Endothelial cell of umbilical vein (primary cell): ENCODE results near the gene CDH3. TPM values are rescaled to one million over a fixed set of nuclear protein-coding genes. Genes with fewer than 3 reads are reported as not detected.

Experiments
- BruUV-seq: library from RNA; stranded (reverse); fragments of 400-500 nt; replicated peaks from 2 replicates; lab custom pipeline; 2021; lab: Mats Ljungman, UMichigan
- CTCF ChIA-PET: fragments of 300-600, 350-600 bp; sonication (Branson Sonifier 250); formaldehyde crosslinking; loops from one replicate; lab custom pipeline; 2021; ENCODE audit warnings: antibody characterized with exemption, inconsistent platforms; lab: Charles Lee
- POLR2A ChIA-PET: fragments of 300-600, 350-600 bp; sonication (Branson Sonifier 250); formaldehyde crosslinking; loops from one replicate; lab custom pipeline; 2021; ENCODE audit warnings: antibody characterized with exemption, inconsistent platforms; lab: Charles Lee
- DNase-seq: peaks from one replicate; pipeline ENCODE4 v3.0.0-alpha.2; 2011; ENCODE audit warnings: low read depth, low spot score
- FAIRE-seq: peaks from 2 replicates; lab custom pipeline; 2011; peaks lifted over from hg19 to GRCh38; lab: Jason Lieb, UNC
- H2AFZ ChIP-seq: 2 replicates; pipeline ENCODE4 v1.6.0; 2012; ENCODE audit warnings: low read depth, low read length, control low read depth, inconsistent platforms
- H3K27ac ChIP-seq: 2 replicates; pipeline ENCODE4 v1.5.1; 2011; ENCODE audit warnings: low read depth, mild to moderate bottlenecking, control low read depth, low read length, moderate library complexity; ENCODE audit not compliant: insufficient read depth
- H3K27me3 ChIP-seq, 2 experiments: 2 replicates each; pipeline versions ENCODE4 v1.6.0 to v1.6.1; 2011; ENCODE audit warnings: low read length in 2 of 2, mixed read lengths in 1 of 2; ENCODE audit not compliant: control insufficient read depth in 2 of 2, insufficient read depth in 2 of 2
- H3K36me3 ChIP-seq, 2 experiments: 2 replicates in 1 of 2; 3 replicates in 1 of 2; pipeline ENCODE4 v1.5.1; 2011; ENCODE audit warnings: low read length in 2 of 2, mild to moderate bottlenecking in 1 of 2, moderate library complexity in 1 of 2; ENCODE audit not compliant: control insufficient read depth in 2 of 2, insufficient read depth in 2 of 2; ENCODE audit errors: extremely low read depth in 1 of 2
- H3K4me1 ChIP-seq: 3 replicates; pipeline ENCODE4 v1.5.1; 2011; ENCODE audit warnings: mild to moderate bottlenecking, low read length; ENCODE audit not compliant: control insufficient read depth, insufficient read depth; ENCODE audit errors: extremely low read depth
- H3K4me2 ChIP-seq: 2 replicates; pipeline ENCODE4 v1.6.1; 2011; ENCODE audit warnings: low read length, control low read depth, mixed read lengths; ENCODE audit not compliant: insufficient read depth
- H3K4me3 ChIP-seq, 3 experiments: fragments of 200-600 bp in 1 of 3; sonication (generic), shearing (Covaris generic) in 1 of 3; replicated peaks in 1 of 3; 2 replicates each; pipeline ENCODE4 v1.5.1; 2011 to 2016; ENCODE audit warnings: control low read depth in 3 of 3, low read length in 3 of 3, mild to moderate bottlenecking in 2 of 3, inconsistent platforms in 1 of 3, low read depth in 1 of 3, moderate library complexity in 1 of 3; ENCODE audit not compliant: insufficient read depth in 1 of 3
- H3K79me2 ChIP-seq: 2 replicates; pipeline ENCODE4 v1.6.0; 2012; ENCODE audit warnings: low read length, inconsistent platforms; ENCODE audit not compliant: control insufficient read depth, insufficient read depth
- H3K9ac ChIP-seq: replicated peaks from 2 replicates; pipeline ENCODE3; 2011; ENCODE audit warnings: low read length, control low read depth; ENCODE audit not compliant: insufficient read depth; ENCODE audit errors: extremely low read depth
- H3K9me1 ChIP-seq: replicated peaks from 3 replicates; pipeline ENCODE4 v1.6.0; 2011; ENCODE audit warnings: mild to moderate bottlenecking, low read length; ENCODE audit not compliant: control insufficient read depth, insufficient read depth; ENCODE audit errors: extremely low read depth
- H3K9me3 ChIP-seq: replicated peaks from 2 replicates; pipeline ENCODE4 v1.5.1; 2012; ENCODE audit warnings: low read length, inconsistent platforms; ENCODE audit not compliant: control insufficient read depth, insufficient read depth
- H4K20me1 ChIP-seq: replicated peaks from 2 replicates; pipeline ENCODE3; 2011; ENCODE audit warnings: mild to moderate bottlenecking, low read length; ENCODE audit not compliant: control insufficient read depth, insufficient read depth; ENCODE audit errors: extremely low read depth
- CTCF ChIP-seq, 2 donors: IDR thresholded peaks; 1 replicate in 1 of 2; 2 replicates in 1 of 2; pipeline ENCODE4 v1.5.1; 2011; ENCODE audit warnings: low read length in 2 of 2, mild to moderate bottlenecking in 2 of 2, moderate library complexity in 2 of 2, control low read depth in 1 of 2, inconsistent platforms in 1 of 2, low read depth in 1 of 2; ENCODE audit not compliant: insufficient read depth in 1 of 2; ENCODE audit errors: extremely low read depth in 1 of 2
- EZH2 ChIP-seq: IDR thresholded peaks from 2 replicates; pipeline ENCODE4 v1.6.1; 2012; ENCODE audit warnings: borderline replicate concordance, low read depth, mild to moderate bottlenecking, moderate library complexity, low read length, inconsistent platforms; ENCODE audit not compliant: severe bottlenecking
- GATA2 ChIP-seq: IDR thresholded peaks from 2 replicates; pipeline ENCODE4 v1.7.0; 2011; ENCODE audit warnings: low read depth, mild to moderate bottlenecking, moderate library complexity, mixed read lengths, low read length; ENCODE audit not compliant: insufficient read length, insufficient read depth
- MAX ChIP-seq: IDR thresholded peaks from 2 replicates; pipeline ENCODE4 v1.6.1; 2011; ENCODE audit not compliant: insufficient read depth, insufficient read length
- MYC ChIP-seq: IDR thresholded peaks from one replicate; pipeline ENCODE4 v1.6.1; 2011; ENCODE audit warnings: mild to moderate bottlenecking, low read depth, low read length
- POLR2A ChIP-seq: IDR thresholded peaks from 2 replicates; pipeline ENCODE4 v1.6.1; 2012; ENCODE audit warnings: low read depth, mild to moderate bottlenecking, control low read depth, low read length
- POLR2AphosphoS5 ChIP-seq: IDR thresholded peaks from 2 replicates; pipeline ENCODE4 v1.6.1; 2012; ENCODE audit warnings: low read depth, mild to moderate bottlenecking, control low read depth, low read length, moderate library complexity; ENCODE audit not compliant: insufficient read depth
- dilution Hi-C: fragments of 300-500 bp; cut with MboI; formaldehyde crosslinking; loops from one replicate; pipeline ENCODE4 v1.15.0; 2019; ENCODE audit warnings: low sequenced_read_pairs; ENCODE audit not compliant: extremely low pct_ligation_motif_present
- intact Hi-C: fragments of 100-400 bp; cut with micrococcal nuclease; formaldehyde crosslinking; loops from one replicate; pipeline ENCODE4 v1.10.0; 2022
- polyA plus RNA-seq, 4 experiments: library from polyadenylated mRNA; depleted of rRNA in 3 of 4; stranded (reverse) in 3 of 4; unstranded in 1 of 4; fragments of >200 nt; gene quantifications; 2 replicates each; pipeline versions ENCODE4 v1.2.1 to v1.2.3, GENCODE V29; 2011 to 2012; ENCODE audit warnings: missing spikeins in 1 of 4
- total RNA-seq: library from RNA; stranded (reverse); gene quantifications from 2 replicates; pipeline ENCODE4 v1.2.3, GENCODE V29; 2021

The CDH3 gene
- total and polyA plus RNA-seq, 2 donors (not counting 3 experiments of a cell fraction or from before 2014, with no cell fraction given), result 0.03 TPM; not detected in 1

GRCh38 chr16:68645494-68646388 is 631 bp downstream of the CDH3 start:
- peaks cover 43 to 53% of the 10 kb centered on the region in 2 experiments for H3K27me3 ChIP-seq
- H3K36me3 ChIP-seq, result no peaks in the 10 kb centered on the region
- no peaks in the 10 kb centered on the region for H3K79me2 ChIP-seq
- no TSS peak for BruUV-seq
- peak; percentile 11 for TF ChIP-seq EZH2
- no peak for TF ChIP-seq MYC
- no peak overlapping the region for H3K9ac ChIP-seq
- dilution Hi-C loops (no loop called here), intact Hi-C loops (no loop called here)
- H3K9me3 ChIP-seq, result no peaks in the 10 kb centered on the region
- H3K4me1 ChIP-seq, result no peaks in the 10 kb centered on the region
- no peak overlapping the region for H3K27ac ChIP-seq
- DNase-seq, result no peak
- H3K4me2 ChIP-seq, result no peak overlapping the region
- ChIA-PET CTCF (no interaction called here), POLR2A (no interaction called here)
- no peaks in the 10 kb centered on the region for H3K9me1 ChIP-seq
- FAIRE-seq, result no peak
- H4K20me1 ChIP-seq, result no peaks in the 10 kb centered on the region
- H3K4me3 ChIP-seq, result no peak overlapping the region
- H2AFZ ChIP-seq, result no peak overlapping the region

- dilution Hi-C loops, result no loop called here
- BruUV-seq, result no TSS peak
- Histone ChIP-seq H3K4me2 (no peak overlapping the region), H3K79me2 (no peaks in the 10 kb centered on the region), H4K20me1 (no peaks in the 10 kb centered on the region), H3K4me1 (no peaks in the 10 kb centered on the region), H3K9ac (no peak overlapping the region), H3K27me3 (peaks cover 43 to 53% of the 10 kb centered on the region in 2 experiments), H3K9me3 (no peaks in the 10 kb centered on the region), H3K4me3 (no peak overlapping the region), H3K36me3 (no peaks in the 10 kb centered on the region), H3K27ac (no peak overlapping the region), H2AFZ (no peak overlapping the region), H3K9me1 (no peaks in the 10 kb centered on the region)
- DNase-seq (no peak), FAIRE-seq (no peak)
- intact Hi-C loops, result no loop called here
- no peak for TF ChIP-seq EZH2
- TF ChIP-seq CTCF (IDR thresholded peaks at IDR 0.05; ENCODE audit: extremely low read depth in 1 of 2, insufficient read depth in 1 of 2, low read depth in 1 of 2, low read length in 2 of 2), result no peak
- no peak for TF ChIP-seq POLR2AphosphoS5
- TF ChIP-seq MAX, result no peak
- no peak for TF ChIP-seq POLR2A
- TF ChIP-seq GATA2, result no peak
- POLR2A ChIA-PET, result interaction anchor here (0.5 kb wide), 1 partner anchor 37 kb away, joined by 4 read pairs; no protein-coding TSS in a partner anchor
- CTCF ChIA-PET, result interaction anchor here (0.7 to 1.4 kb wide), 2 partner anchors 11 to 12 kb away, joined by 3 to 4 read pairs; no protein-coding TSS in a partner anchor
Observed at GRCh38 chr16:68646953-68647659, 2.0 kb downstream of the CDH3 start.
